ENCODE data around the gene GAS5.

Gene GAS5

DNA sequence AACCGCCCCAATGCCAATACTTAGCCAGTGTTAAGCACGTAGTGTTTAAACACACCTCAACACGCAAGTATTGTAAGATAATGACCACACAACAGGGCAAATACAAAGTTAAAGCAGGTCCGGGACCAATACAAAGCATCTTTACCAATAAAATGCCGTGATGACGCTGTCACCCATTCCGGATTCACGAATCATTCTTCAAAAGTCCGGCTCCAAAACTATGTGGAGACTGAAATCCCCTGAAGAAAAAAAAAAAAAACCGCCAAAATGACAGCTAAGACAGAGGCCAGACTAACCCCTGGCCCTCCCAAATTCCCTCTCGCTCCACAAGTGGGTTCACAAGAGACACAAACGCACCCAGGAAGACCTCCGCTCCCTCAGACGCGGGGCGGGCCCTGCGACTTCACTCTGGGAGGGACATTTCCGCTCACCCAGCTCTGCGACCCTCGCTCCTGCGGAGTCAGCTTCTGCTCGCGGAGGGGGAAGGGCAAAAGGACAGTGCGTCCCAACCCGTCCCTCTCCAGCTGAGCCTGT lies 43.9 kb downstream of the GAS5 start:
- DNase-seq, result peak; percentile 32

DNA sequence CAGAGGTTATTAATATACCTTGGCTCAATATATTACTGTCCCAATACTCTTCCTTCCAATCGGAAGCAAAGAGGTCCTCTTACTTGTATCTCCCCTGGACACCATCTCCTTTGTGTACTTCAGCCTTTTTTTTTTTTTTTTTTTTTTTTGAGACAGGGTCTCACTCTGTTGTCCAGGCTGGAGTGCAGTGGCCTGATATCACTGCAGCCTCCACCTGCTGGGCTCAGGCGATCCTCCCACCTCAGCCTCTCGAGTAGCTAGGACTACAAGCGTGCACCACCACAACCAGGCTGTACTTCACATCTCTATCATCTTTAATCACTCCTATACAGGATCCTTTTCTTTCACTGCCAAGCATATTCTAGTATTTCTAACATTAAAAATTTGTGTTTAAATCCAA lies 46.1 kb downstream of the GAS5 start:
- DNase-seq, result no peak

GRCh38 chr1:173818459-173818858 lies 49.3 kb downstream of the GAS5 start:
- no peak for DNase-seq
